Parathyroid adenoma (tissue), 2 donors: ENCODE measurements around the gene KCNN1.

ENCODE experiments used
- H2AFZ ChIP-seq: fragments of 300-600 bp; sonication (generic); one replicate; pipeline ENCODE4 v1.7.0; 2017; ENCODE audit warnings: antibody characterized with exemption, mild to moderate bottlenecking
- H3K27ac ChIP-seq: fragments of 300-600 bp; sonication (generic); one replicate; pipeline ENCODE4 v1.7.0; 2017
- H3K27me3 ChIP-seq: fragments of 300-600 bp; sonication (generic); one replicate; pipeline ENCODE4 v1.7.0; 2017; ENCODE audit warnings: low read length; ENCODE audit not compliant: control insufficient read depth, insufficient read depth
- H3K36me3 ChIP-seq: fragments of 300-600 bp; sonication (generic); one replicate; pipeline ENCODE4 v1.7.0; 2017; ENCODE audit warnings: low read length; ENCODE audit not compliant: control insufficient read depth, insufficient read depth
- H3K4me1 ChIP-seq: fragments of 300-600 bp; sonication (generic); one replicate; pipeline ENCODE4 v1.7.0; 2017; ENCODE audit warnings: control low read depth
- H3K4me2 ChIP-seq: fragments of 300-600 bp; sonication (generic); one replicate; pipeline ENCODE4 v1.7.0; 2017; ENCODE audit warnings: low read length
- H3K4me3 ChIP-seq: fragments of 300-600 bp; sonication (generic); one replicate; pipeline ENCODE4 v1.7.0; 2017; ENCODE audit warnings: low read depth, low read length
- H3K79me2 ChIP-seq: fragments of 300-600 bp; sonication (generic); one replicate; pipeline ENCODE4 v1.7.0; 2017; ENCODE audit warnings: control low read depth
- H3K9ac ChIP-seq: fragments of 300-600 bp; sonication (generic); one replicate; pipeline ENCODE4 v1.7.0; 2017; ENCODE audit warnings: mild to moderate bottlenecking
- H3K9me3 ChIP-seq: fragments of 300-600 bp; sonication (generic); one replicate; pipeline ENCODE4 v1.7.0; 2017; ENCODE audit warnings: low read length; ENCODE audit not compliant: control insufficient read depth
- TF ChIP-seq, protein P1 (sequence below): fragments of 300-600 bp; sonication (generic); IDR thresholded peaks from one replicate; pipeline ENCODE4 v1.7.0; 2017; ENCODE audit warnings: antibody characterized with exemption, mild to moderate bottlenecking
- donor health status: primary hyperparathyroidism.

KCNN1 gene

DNA sequence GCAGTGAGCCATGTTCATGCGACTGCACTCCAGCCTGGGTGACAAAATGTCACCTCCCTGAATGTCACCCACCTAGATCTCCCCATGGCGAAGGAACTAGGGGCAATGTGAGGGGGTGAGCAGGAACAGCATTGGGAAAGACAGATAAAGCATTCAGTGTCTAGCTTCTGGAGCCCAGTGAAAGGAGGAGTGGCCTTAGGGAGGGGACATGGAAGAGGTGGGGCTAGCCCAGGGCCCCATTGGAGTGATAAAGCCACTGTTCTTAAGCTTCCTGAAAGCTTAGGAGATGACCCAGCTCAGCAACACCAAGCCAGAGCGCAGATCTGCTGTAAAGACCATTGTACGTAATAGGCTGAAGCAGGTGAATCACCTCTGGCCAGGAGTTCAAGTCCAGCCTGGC lies 13.0 kb upstream of the KCNN1 start:
- no peak overlapping the region for H3K4me2 ChIP-seq
- no peaks in the 10 kb centered on the region for H3K9me3 ChIP-seq
- no peaks in the 10 kb centered on the region for H3K79me2 ChIP-seq
- no peak overlapping the region for H2AFZ ChIP-seq
- H3K27ac ChIP-seq: no peak overlapping the region
- TF ChIP-seq, protein P1, sequence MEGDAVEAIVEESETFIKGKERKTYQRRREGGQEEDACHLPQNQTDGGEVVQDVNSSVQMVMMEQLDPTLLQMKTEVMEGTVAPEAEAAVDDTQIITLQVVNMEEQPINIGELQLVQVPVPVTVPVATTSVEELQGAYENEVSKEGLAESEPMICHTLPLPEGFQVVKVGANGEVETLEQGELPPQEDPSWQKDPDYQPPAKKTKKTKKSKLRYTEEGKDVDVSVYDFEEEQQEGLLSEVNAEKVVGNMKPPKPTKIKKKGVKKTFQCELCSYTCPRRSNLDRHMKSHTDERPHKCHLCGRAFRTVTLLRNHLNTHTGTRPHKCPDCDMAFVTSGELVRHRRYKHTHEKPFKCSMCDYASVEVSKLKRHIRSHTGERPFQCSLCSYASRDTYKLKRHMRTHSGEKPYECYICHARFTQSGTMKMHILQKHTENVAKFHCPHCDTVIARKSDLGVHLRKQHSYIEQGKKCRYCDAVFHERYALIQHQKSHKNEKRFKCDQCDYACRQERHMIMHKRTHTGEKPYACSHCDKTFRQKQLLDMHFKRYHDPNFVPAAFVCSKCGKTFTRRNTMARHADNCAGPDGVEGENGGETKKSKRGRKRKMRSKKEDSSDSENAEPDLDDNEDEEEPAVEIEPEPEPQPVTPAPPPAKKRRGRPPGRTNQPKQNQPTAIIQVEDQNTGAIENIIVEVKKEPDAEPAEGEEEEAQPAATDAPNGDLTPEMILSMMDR: no peak
- H3K36me3 ChIP-seq: no peaks in the 10 kb centered on the region
- H3K4me3 ChIP-seq: no peak overlapping the region
- peaks cover 14% of the 10 kb centered on the region for H3K4me1 ChIP-seq
- H3K27me3 ChIP-seq: no peaks in the 10 kb centered on the region
- no peak overlapping the region for H3K9ac ChIP-seq

DNA sequence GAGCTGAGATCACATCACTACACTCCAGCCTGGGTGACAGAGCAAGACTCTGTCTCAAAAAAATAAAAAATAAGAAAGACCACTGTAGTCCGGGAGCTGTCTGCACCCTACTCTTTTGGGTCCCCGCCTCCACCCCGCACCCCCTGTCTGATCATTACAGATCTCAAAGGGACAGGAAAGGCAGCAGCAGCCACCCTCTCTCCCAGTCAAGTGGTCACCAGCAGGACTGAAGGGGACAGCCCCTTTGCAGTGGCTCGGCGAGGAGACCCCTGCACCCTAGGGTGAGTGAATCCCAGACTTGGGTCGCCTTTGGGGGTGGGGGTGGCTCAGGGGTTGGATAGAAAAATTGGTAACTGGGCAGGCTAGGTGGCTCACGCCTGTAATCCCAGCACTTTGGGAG lies 12.5 kb upstream of the KCNN1 start:
- no peak overlapping the region for H3K9ac ChIP-seq
- peaks cover 14% of the 10 kb centered on the region for H3K4me1 ChIP-seq
- H3K4me3 ChIP-seq: no peak overlapping the region
- H3K79me2 ChIP-seq: no peaks in the 10 kb centered on the region
- no peak overlapping the region for H2AFZ ChIP-seq
- H3K27me3 ChIP-seq: no peaks in the 10 kb centered on the region
- no peaks in the 10 kb centered on the region for H3K9me3 ChIP-seq
- no peak overlapping the region for H3K4me2 ChIP-seq
- H3K27ac ChIP-seq: no peak overlapping the region
- TF ChIP-seq, protein P1: no peak
- H3K36me3 ChIP-seq: no peaks in the 10 kb centered on the region

DNA sequence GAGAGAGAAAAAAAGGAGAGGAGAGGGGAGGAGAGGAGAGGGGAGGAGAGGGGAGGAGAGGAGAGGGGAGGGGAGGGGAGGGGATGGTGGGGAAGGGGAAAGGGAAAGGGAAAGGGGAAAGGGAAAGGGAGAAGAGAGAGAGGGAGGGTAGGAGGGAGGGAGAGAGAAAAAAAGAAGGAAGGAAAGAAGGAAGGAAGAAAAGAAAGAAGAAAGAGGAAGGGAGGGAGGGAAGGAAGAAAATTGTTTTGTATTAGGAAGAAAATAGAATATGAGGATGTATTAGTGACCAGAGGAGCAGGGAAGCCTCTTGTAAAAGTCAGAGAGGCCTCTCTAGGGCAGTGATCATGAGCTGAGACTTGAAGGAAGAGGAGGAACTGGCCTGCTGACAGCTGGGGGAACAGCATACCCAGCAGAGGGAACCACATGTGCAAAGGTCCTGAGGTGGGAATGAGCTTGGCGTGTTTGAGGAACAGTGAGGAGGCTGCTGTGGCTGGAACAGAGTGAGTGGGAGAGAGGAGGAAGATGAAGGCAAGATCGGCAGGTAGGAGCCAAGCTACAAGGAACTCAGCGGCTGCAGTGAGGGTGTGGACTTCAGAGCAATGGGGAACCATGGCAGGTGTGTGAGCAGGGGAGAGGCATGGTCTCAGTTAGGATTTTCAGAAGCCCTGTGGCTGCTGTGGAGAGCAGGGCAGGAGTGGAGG lies 9.6 kb upstream of the KCNN1 start:
- H3K27me3 ChIP-seq: no peaks in the 10 kb centered on the region
- H3K9me3 ChIP-seq: no peaks in the 10 kb centered on the region
- no peak overlapping the region for H3K4me2 ChIP-seq
- no peak overlapping the region for H3K27ac ChIP-seq
- TF ChIP-seq, protein P1: no peak
- no peak overlapping the region for H2AFZ ChIP-seq
- no peak overlapping the region for H3K4me3 ChIP-seq
- H3K36me3 ChIP-seq: no peaks in the 10 kb centered on the region
- no peak overlapping the region for H3K9ac ChIP-seq
- H3K4me1 ChIP-seq: no peaks in the 10 kb centered on the region
- H3K79me2 ChIP-seq: no peaks in the 10 kb centered on the region

DNA sequence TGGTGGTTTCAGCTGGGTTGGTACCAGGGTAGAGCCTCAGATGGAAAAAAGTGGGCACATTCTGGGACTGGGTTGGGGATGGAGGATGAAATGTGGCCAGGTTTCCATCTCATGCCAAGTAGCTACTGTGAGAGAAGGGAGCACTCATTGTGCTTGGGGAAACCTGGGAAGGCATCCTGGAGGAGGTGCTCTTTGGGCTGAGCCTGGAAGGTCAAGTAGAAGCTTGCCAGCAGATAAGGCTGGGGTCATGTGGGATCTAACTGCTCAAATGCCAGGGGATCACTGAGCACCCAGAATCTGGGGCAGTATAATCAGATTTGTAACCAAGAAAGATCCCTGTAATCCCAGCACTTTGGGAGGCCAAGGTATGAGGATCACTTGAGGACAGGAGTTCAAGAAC lies 9.0 kb upstream of the KCNN1 start:
- Histone ChIP-seq H3K79me2 (no peaks in the 10 kb centered on the region), H3K4me1 (no peaks in the 10 kb centered on the region), H3K27me3 (no peaks in the 10 kb centered on the region), H3K9ac (no peak overlapping the region), H3K4me2 (no peak overlapping the region), H3K27ac (no peak overlapping the region), H3K36me3 (no peaks in the 10 kb centered on the region), H2AFZ (no peak overlapping the region), H3K4me3 (no peak overlapping the region), H3K9me3 (no peaks in the 10 kb centered on the region)
- TF ChIP-seq, protein P1: no peak
